Stimulated activated CD4-positive, alpha-beta T cell treated with anti-CD3 and anti-CD28 coated beads, Interleukin-12 subunit alpha, Interleukin-12 subunit beta, amount 100 ng/mL, for 48 hours (primary cell): Measurements from ENCODE around the gene DDX5.
"Not testable (repeated sequence)": the region's sequence is repeated elsewhere in the genome, so short reads cannot be mapped to it uniquely, and the experiment has no call there.

Source experiments
- DNase-seq, 3 donors: peaks; one replicate each; pipeline ENCODE4 v3.0.0-alpha.2; 2020; ENCODE audit warnings: low read depth in 2 of 3, low spot score in 1 of 3

DDX5 gene

DNA sequence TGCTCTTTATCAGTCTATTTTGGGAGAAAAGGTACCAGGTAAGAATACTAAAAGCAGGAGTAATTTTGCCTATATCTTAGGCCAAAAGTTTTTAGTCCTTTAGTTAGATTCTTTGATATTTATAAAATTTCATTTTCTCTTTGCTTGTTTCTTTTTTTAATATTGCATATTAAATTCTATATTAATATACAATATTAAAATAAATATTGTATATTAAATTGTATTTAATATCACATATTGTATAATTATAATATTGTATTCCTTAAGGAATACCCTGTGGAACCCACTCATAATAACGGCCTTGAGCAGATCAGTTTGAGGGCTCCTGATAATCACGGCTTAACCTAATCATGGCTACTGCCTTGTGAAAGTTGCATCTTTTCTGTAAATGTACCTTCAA lies 2.6 kb upstream of the DDX5 start:
- DNase-seq = no peak

DNA sequence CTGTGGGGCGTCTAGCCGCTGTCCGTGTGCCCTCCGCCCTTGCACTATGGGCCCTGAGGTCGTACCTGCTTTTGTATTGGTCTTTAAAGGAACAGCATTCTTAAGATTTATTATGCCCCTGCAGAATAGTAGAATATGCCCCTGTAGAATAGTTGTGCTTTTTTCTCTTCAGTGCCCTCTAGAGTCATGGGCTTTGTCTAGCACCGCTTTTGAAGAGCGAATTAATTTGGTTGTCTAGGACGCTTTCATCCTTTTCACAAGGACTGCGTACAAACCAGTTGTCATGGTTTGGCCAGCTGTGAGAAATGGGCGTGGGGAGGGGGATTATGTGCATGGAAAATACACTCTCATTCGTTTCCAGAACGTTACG lies 1.3 kb upstream of the DDX5 start:
- DNase-seq = peak; percentile 18 to 24 (median 22)

GRCh38 chr17:64506576-64507412 lies 705 bp upstream of the DDX5 start, which contains the start of gene CEP95:
TSS of gene CEP95 (plus strand) at chr17:64506977. CDS start at chr17:64507098, 121 bp downstream.
- DNase-seq = peak; percentile 92 to 94 (median 93)

- peak; percentile 71 to 79 (median 79) for DNase-seq
Observed at GRCh38 chr17:64505340-64506200, 519 bp downstream of the DDX5 start.

DNA sequence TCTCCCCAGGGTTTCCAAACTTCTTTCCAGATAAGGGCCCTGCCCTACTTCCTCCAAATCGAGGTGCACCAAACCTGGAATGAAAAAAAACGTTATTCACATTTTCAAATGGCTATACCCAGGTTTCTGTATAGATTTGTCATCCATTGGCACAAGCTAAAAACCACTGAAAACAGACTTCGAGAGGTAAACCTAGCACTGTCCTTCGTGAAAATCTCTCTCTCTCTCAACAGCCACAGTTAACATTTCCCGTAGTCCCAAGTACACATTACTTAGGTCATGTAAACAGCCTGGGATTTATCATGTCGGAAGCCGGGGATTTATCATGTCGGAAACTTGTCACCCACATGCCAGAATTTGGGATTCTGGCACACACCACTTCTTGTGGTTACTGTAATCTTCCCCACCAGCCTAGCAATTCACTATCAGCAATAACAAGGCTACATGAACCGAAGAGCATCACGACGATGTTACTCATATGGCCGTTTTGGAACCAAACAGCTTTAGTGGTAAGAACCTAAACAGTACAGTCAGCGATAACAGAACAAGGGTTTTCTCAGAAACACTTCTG lies 1.2 kb downstream of the DDX5 start:
- no peak for DNase-seq

DNA sequence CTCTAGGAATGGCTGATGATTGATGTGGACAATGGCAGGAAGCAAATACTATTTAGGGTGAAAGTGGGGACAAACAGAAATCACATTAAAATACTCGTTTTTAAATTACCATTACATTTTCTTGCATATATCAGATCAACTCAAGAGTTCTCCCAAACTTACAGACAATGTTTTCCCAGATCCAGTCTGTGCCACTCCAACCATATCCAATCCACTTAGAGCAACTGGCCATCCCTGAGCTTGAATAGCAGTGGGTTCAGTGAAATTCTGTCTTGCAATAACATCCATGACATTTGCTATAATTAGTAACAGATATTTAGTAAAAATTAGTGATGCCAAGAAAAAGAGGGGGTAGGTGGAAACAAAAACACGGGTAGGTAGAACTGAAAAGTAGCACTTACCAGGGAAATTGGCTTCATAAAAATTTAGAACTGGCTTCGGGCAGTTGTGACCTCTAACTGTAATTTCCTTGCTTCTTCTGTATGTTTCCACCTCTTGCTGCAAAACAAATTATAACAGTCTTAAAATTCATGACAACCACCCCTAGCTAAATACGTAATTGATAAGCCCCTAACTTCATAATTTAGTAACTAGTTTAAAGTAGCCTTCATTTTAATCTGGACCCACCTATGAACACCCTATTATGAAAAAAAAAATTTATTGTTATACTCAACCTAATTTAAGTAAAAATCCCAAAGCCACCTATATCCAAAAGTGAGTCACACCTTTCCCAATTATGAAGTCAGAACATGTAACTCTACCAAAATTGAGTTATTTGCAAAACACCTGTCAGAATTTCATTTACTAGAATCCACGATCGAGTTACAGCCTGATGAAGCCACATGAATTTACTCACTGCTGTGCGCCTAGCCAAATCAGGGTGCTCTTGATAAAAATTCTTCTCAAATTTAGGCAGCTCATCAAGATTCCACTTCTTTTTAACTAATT lies 2.0 kb downstream of the DDX5 start:
- no peak for DNase-seq

DNA sequence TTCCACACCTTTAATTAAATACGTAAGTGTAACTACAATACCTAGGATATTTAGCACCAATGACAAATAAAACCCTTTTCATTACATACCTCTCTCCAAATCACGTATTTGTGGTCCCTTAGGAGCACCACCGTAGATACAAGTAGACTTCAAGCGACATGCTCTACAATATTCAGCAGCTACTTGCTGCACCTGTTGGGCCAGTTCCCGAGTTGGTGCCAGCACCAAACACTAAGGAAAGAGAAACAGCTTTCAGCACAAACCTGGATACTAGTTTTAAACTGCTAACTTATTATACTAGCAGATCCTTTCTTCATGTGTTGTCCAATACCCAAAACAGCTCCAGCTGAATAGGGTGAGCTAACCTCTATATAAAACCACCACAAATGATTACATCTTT lies 2.7 kb downstream of the DDX5 start:
- DNase-seq = no peak

DNA sequence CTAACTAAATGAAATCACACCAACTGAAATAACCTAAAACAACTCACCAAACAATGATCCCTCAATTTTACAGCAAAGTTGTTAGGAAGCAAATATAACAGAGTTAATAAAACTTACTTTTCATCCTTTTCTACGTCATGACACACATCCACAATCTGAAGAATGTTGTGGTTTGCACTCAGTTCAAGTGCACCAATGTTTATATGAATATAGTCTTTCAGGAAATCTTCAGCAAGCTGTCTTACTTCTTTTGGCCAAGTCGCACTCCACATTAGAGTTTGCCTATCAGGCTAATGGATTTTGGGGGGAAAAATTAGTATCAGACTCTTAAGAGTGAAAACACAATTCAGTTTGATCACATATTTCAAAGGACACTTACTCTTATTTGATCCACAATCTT lies 3.3 kb downstream of the DDX5 start:
- no peak for DNase-seq

- DNase-seq = no peak
Observed at GRCh38 chr17:64502021-64502420, 4.1 kb downstream of the DDX5 start.

GRCh38 chr17:64500862-64501765 lies 5.0 kb downstream of the DDX5 start:
- DNase-seq = no peak

GRCh38 chr17:64500487-64500859 lies 5.6 kb downstream of the DDX5 start:
- peak in 1 of 3 donors; percentile 10 for DNase-seq

DNA sequence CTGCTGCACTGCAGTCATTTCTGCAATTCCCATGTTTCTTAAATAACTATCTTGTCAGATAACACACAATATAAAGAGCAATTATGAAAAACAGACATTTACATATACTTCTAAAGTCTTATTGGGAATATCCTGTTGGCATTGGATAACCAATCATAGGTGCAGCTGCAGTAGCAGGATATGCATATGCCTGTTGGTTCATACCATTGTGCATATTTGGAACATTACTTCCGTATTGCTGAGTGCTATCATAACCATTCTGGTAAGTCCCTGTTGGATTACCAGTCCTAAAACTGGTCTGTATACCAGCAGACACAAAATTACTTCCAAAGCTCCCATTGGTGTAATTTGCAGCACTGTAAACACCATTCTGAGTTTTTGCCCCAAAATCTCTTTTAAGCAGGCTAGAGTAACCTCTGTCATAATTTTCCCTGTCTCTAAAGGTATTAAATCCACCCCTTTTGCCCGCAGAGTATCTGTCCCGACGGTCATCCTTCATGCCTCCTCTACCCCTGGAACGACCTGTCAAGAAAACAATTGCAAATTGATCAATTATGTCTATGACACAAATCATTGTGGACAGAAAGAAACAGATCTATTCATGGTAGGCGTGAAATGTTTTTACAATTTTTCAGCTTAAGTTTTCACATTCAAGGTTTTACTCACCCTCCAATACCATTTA lies 6.1 kb downstream of the DDX5 start:
- no peak for DNase-seq

GRCh38 chr17:64498308-64499203 lies 7.5 kb downstream of the DDX5 start:
- DNase-seq = no peak

GRCh38 chr17:64497565-64498035 lies 8.5 kb downstream of the DDX5 start:
- peak in 1 of 3 donors; percentile 42 for DNase-seq

DNA sequence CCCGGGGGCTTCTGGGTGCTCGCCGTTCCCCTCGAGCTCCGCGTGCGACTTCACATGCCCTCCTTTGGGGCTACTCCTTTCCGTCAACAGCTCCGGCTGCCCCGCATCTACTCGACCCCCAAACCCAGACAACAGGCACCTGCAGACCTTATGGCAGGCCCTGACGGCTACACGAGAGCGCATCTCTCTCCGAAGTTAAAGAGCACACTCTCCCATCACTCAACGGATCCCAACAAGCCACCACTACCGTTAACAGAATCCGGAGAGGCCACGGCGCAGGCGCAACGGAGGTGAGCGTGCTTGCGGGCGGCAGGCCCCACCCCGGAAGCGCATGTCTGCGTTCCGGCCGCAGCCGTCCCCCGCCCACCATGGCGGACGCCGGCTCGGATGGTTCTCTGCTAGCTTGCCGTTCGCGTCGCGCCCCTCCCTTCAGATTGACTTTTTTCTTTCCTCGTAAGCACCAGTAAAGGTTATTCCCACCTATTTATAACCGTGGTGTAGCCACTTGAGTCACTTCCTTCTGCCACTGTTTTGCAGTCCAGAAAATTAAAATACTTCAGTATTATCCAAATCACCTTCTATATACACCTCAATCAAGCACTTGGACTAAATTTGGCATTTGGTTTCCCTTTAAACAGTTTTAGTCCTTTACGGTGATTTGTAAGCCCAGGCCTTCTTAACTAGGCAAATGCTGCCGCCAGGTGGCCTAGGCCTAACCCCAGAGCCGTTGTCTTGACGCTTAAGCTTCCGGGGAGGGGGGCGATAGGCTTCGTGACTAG lies 9.1 kb downstream of the DDX5 start, which contains the start of gene POLG2:
Gene POLG2 (minus strand): TSS at position 269 of the 779 bp plus-strand sequence. CDS start 86 bp downstream, at position 183.
- peak; percentile 89 to 94 (median 92) for DNase-seq

DNA sequence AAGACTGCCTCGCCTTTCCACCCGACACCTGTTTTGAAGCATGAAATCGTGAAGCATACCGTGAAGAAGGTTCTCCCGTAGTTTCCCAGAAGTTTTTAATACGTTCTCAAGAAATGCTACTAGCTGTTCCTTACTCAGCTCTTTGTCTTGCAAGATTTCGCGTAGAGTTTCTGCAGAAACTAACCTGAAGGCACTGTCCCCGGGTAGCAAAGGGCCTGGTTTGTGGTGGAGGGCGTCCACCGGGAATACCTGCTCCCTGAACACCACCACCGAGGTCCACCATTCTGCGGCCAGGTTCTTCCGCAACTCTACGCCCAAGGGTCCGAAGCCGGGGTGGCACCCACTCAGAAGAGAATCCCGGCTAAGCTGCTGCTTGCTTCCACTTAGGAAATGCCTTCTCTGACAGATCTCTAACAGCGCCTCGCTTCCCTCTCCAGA lies 9.7 kb downstream of the DDX5 start:
- no peak for DNase-seq

- DNase-seq = not testable (repeated sequence)
Observed at GRCh38 chr17:64495300-64495699, 10.8 kb downstream of the DDX5 start.
